Measurements from ENCODE around the gene HTR4.
"Not testable (repeated sequence)": the region's sequence is repeated elsewhere in the genome, so short reads cannot be mapped to it uniquely, and the experiment has no call there.

HTR4 gene

GRCh38 chr5:148683651-148684050, 29.3 kb upstream of the HTR4 start:
- no peak overlapping the region for H3K4me3 ChIP-seq (ENCODE audit: low read depth in 1 of 2, low read length in 2 of 2)
- TF ChIP-seq EZH2 (IDR thresholded peaks at IDR 0.05; ENCODE audit: borderline replicate concordance, low read depth, low read length, severe bottlenecking) (no peak), CTCF (IDR thresholded peaks at IDR 0.05; ENCODE audit: borderline replicate concordance, extremely low read depth, low read length, poor library complexity, severe bottlenecking) (no peak)
- no peaks in the 10 kb centered on the region for H3K79me2 ChIP-seq (ENCODE audit: insufficient read depth, low read length)
- no peaks in the 10 kb centered on the region for H3K27me3 ChIP-seq (ENCODE audit: insufficient read depth, low read length, poor library complexity)
- no peak overlapping the region for H3K27ac ChIP-seq (ENCODE audit: low read length)
- no peak for ATAC-seq (ENCODE audit: insufficient read depth, low read depth)
- no peaks in the 10 kb centered on the region for H3K4me1 ChIP-seq (ENCODE audit: insufficient read depth, low read length)
- H2AFZ ChIP-seq (ENCODE audit: low read depth, low read length): no peak overlapping the region
- no peak for DNase-seq
- no peak overlapping the region for H3K4me2 ChIP-seq (ENCODE audit: insufficient read depth, low read length)
- H3K36me3 ChIP-seq (ENCODE audit: insufficient read depth, low read length): no peaks in the 10 kb centered on the region
- H3K9ac ChIP-seq (ENCODE audit: low read depth, low read length): no peak overlapping the region
- no peaks in the 10 kb centered on the region for H4K20me1 ChIP-seq (ENCODE audit: insufficient read depth, low read length)
- no peaks in the 10 kb centered on the region for H3K9me3 ChIP-seq (ENCODE audit: insufficient read depth, low read length, severe bottlenecking)

GRCh38 chr5:148682058-148683026, 28.0 kb upstream of the HTR4 start:
- Histone ChIP-seq H3K27me3 (ENCODE audit: insufficient read depth, low read length, poor library complexity) (no peaks in the 10 kb centered on the region), H3K4me3 (ENCODE audit: low read depth in 1 of 2, low read length in 2 of 2) (no peak overlapping the region), H4K20me1 (ENCODE audit: insufficient read depth, low read length) (no peaks in the 10 kb centered on the region), H3K4me2 (ENCODE audit: insufficient read depth, low read length) (no peak overlapping the region), H3K27ac (ENCODE audit: low read length) (no peak overlapping the region), H3K79me2 (ENCODE audit: insufficient read depth, low read length) (no peaks in the 10 kb centered on the region), H2AFZ (ENCODE audit: low read depth, low read length) (no peak overlapping the region), H3K36me3 (ENCODE audit: insufficient read depth, low read length) (no peaks in the 10 kb centered on the region), H3K4me1 (ENCODE audit: insufficient read depth, low read length) (no peaks in the 10 kb centered on the region), H3K9me3 (ENCODE audit: insufficient read depth, low read length, severe bottlenecking) (no peaks in the 10 kb centered on the region), H3K9ac (ENCODE audit: low read depth, low read length) (no peak overlapping the region)
- ATAC-seq (ENCODE audit: insufficient read depth, low read depth) (no peak), DNase-seq (no peak)
- TF ChIP-seq EZH2 (IDR thresholded peaks at IDR 0.05; ENCODE audit: borderline replicate concordance, low read depth, low read length, severe bottlenecking): no peak

- Histone ChIP-seq H3K4me1 (ENCODE audit: insufficient read depth, low read length) (no peaks in the 10 kb centered on the region), H2AFZ (ENCODE audit: low read depth, low read length) (no peak overlapping the region), H3K79me2 (ENCODE audit: insufficient read depth, low read length) (no peaks in the 10 kb centered on the region), H3K4me2 (ENCODE audit: insufficient read depth, low read length) (no peak overlapping the region), H3K36me3 (ENCODE audit: insufficient read depth, low read length) (no peaks in the 10 kb centered on the region), H3K9me3 (ENCODE audit: insufficient read depth, low read length, severe bottlenecking) (no peaks in the 10 kb centered on the region), H3K9ac (ENCODE audit: low read depth, low read length) (no peak overlapping the region), H4K20me1 (ENCODE audit: insufficient read depth, low read length) (no peaks in the 10 kb centered on the region), H3K27ac (ENCODE audit: low read length) (no peak overlapping the region), H3K27me3 (ENCODE audit: insufficient read depth, low read length, poor library complexity) (no peaks in the 10 kb centered on the region), H3K4me3 (ENCODE audit: low read depth in 1 of 2, low read length in 2 of 2) (no peak overlapping the region)
- DNase-seq (no peak), ATAC-seq (ENCODE audit: insufficient read depth, low read depth) (no peak)
- TF ChIP-seq EZH2 (IDR thresholded peaks at IDR 0.05; ENCODE audit: borderline replicate concordance, low read depth, low read length, severe bottlenecking): no peak
- no peak for TF ChIP-seq CTCF (IDR thresholded peaks at IDR 0.05; ENCODE audit: borderline replicate concordance, extremely low read depth, low read length, poor library complexity, severe bottlenecking)
These were observed 27.1 kb upstream of the HTR4 start for GRCh38 chr5:148681157-148682057.

- H3K27me3 ChIP-seq (ENCODE audit: insufficient read depth, low read length, poor library complexity); H3K4me3 ChIP-seq (ENCODE audit: low read depth in 1 of 2, low read length in 2 of 2); H3K4me1 ChIP-seq (ENCODE audit: insufficient read depth, low read length); H3K9me3 ChIP-seq (ENCODE audit: insufficient read depth, low read length, severe bottlenecking); H3K9ac ChIP-seq (ENCODE audit: low read depth, low read length); H3K4me2 ChIP-seq (ENCODE audit: insufficient read depth, low read length); H2AFZ ChIP-seq (ENCODE audit: low read depth, low read length); H3K36me3 ChIP-seq (ENCODE audit: insufficient read depth, low read length); H3K27ac ChIP-seq (ENCODE audit: low read length); H4K20me1 ChIP-seq (ENCODE audit: insufficient read depth, low read length); ATAC-seq (ENCODE audit: insufficient read depth, low read depth); DNase-seq; H3K79me2 ChIP-seq (ENCODE audit: insufficient read depth, low read length): not testable (repeated sequence)
These were observed 19.4 kb upstream of the HTR4 start for GRCh38 chr5:148673704-148674103.
